GM23248 (cell line): ENCODE data around the gene LKAAEAR1. TPM values are rescaled to one million over a fixed set of nuclear protein-coding genes. Genes with fewer than 3 reads are reported as not detected.

ENCODE experiments used
- DNase-seq: peaks from one replicate; pipeline ENCODE4 v3.0.0-alpha.2; 2015
- H2AFZ ChIP-seq: fragments of 200-600 bp; sonication (generic); 2 replicates; pipeline ENCODE4 v1.6.1; 2016; ENCODE audit warnings: antibody characterized with exemption
- H3F3A ChIP-seq: fragments of 200-600 bp; sonication (generic); 2 replicates; pipeline ENCODE4 v1.6.1; 2016; ENCODE audit warnings: mild to moderate bottlenecking, antibody characterized with exemption, mixed run types; ENCODE audit not compliant: insufficient read depth
- H3K27ac ChIP-seq: fragments of 200-600 bp; sonication (generic); 2 replicates; pipeline ENCODE4 v1.5.1; 2016; ENCODE audit warnings: mild to moderate bottlenecking
- H3K27me3 ChIP-seq: fragments of 200-600 bp; sonication (generic); replicated peaks from 2 replicates; pipeline ENCODE4 v1.6.1; 2016; ENCODE audit warnings: mild to moderate bottlenecking; ENCODE audit not compliant: insufficient read depth
- H3K36me3 ChIP-seq: fragments of 200-600 bp; sonication (generic); 2 replicates; pipeline ENCODE4 v1.6.1; 2016; ENCODE audit warnings: low read depth, mild to moderate bottlenecking
- H3K4me1 ChIP-seq: fragments of 200-600 bp; sonication (generic); 2 replicates; pipeline ENCODE4 v1.6.1; 2016; ENCODE audit warnings: mild to moderate bottlenecking; ENCODE audit not compliant: insufficient read depth
- H3K4me2 ChIP-seq: fragments of 200-600 bp; sonication (generic); one replicate; pipeline ENCODE4 v1.6.1; 2016; ENCODE audit warnings: mild to moderate bottlenecking; ENCODE audit not compliant: unreplicated experiment
- H3K4me3 ChIP-seq: fragments of 200-600 bp; sonication (generic); 2 replicates; pipeline ENCODE4 v1.5.1; 2016; ENCODE audit warnings: mild to moderate bottlenecking
- H3K79me2 ChIP-seq: fragments of 200-600 bp; sonication (generic); 2 replicates; pipeline ENCODE4 v1.6.1; 2016; ENCODE audit warnings: mild to moderate bottlenecking; ENCODE audit not compliant: insufficient read depth
- H3K9ac ChIP-seq: fragments of 200-600 bp; sonication (generic); 2 replicates; pipeline ENCODE4 v1.6.1; 2016; ENCODE audit warnings: mild to moderate bottlenecking
- H3K9me2 ChIP-seq: fragments of 200-600 bp; sonication (generic); 2 replicates; pipeline ENCODE4 v1.6.1; 2016; ENCODE audit warnings: mixed run types, mild to moderate bottlenecking, moderate library complexity; ENCODE audit not compliant: insufficient read depth
- H3K9me3 ChIP-seq: fragments of 200-600 bp; sonication (generic); one replicate; pipeline ENCODE4 v1.6.1; 2017; ENCODE audit warnings: low read depth
- H4K20me1 ChIP-seq: fragments of 200-600 bp; sonication (generic); 2 replicates; pipeline ENCODE4 v1.6.0; 2016; ENCODE audit not compliant: insufficient read depth
- EZH2 ChIP-seq: fragments of 200-600 bp; sonication (generic); IDR thresholded peaks from 2 replicates; pipeline ENCODE4 v1.6.1; 2018; ENCODE audit warnings: antibody characterized with exemption, mild to moderate bottlenecking; ENCODE audit not compliant: insufficient read depth, poor library complexity, severe bottlenecking
- EZH2phosphoT487 ChIP-seq: fragments of 200-600 bp; sonication (generic); IDR thresholded peaks from 2 replicates; pipeline ENCODE4 v1.6.1; 2018; ENCODE audit warnings: antibody characterized with exemption, moderate library complexity, mild to moderate bottlenecking, low read depth; ENCODE audit not compliant: insufficient read depth
- WGBS, 2 experiments: methylation state at CpG; one replicate each; pipeline ENCODE4 v1.1.6; 2015 to 2017; ENCODE audit warnings: low lambda C conversion rate in 2 of 2, low coverage in 1 of 2; ENCODE audit errors: missing lambda C conversion rate in 2 of 2; 5-methylcytosine and 5-hydroxymethylcytosine counted together
- in situ Hi-C: fragments of 300-500 bp; cut with MboI; formaldehyde crosslinking; loops from 2 replicates; pipeline ENCODE4 v1.15.0; 2020
- polyA plus RNA-seq: library from polyadenylated mRNA; unstranded; fragments of >200 nt; fragmentation: Nextera tagmentation; extraction: Ambion mirVana; gene quantifications from 2 replicates; pipeline ENCODE4 v1.2.1, GENCODE V29; 2016
- total RNA-seq: library from RNA; depleted of rRNA; stranded (reverse); fragments of >200 nt; shearing (Covaris generic); gene quantifications from 2 replicates; pipeline ENCODE4 v1.2.3, GENCODE V29; 2014

LKAAEAR1 gene
- total and polyA plus RNA-seq, 2 experiments from 2014 or later, result 0.59 to 3.7 TPM

DNA sequence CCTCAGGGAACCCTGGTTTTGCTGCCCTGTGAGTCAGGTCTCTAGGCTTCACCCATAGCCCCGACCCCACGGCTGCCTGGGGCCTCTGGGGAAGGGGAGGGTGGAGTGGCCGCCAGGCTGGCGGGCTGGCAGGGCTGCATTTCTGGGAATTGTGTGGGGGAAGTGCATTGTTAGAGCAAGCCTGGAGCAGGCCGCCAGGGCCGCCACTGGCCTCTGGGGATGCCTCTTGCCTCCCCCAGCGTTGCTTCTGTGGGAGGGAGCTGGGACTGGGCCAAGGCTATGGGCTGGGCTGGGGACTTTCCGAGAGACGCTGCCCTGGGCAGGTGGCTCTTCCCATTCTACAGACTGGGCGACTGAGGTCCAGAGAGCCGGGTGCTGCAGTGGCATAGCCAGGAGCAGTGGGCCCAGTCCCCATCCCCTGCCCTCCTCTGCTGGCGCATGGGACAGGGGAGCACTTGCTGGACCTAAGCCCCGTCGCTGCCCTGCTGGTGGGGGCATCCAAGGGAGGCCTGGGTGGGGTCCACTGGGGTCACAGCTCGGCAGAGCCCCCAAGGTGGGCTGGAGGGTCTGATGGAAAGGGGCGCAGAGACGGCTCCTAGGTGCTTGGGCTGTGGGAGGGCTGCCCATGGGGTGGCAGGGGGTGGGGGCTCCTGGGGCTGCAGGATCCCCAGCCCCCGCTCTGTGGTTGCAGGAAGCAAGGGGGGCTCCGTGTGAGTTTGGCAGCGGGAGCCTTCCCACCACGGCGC, 28.1 kb downstream of the LKAAEAR1 start:
- no peak overlapping the region for H2AFZ ChIP-seq
- H3K4me2 ChIP-seq, result no peak overlapping the region
- WGBS, 2 experiments, result 53 to 57% methylated on average over 19 to 22 of the region's 22 CpGs
- H4K20me1 ChIP-seq, result no peaks in the 10 kb centered on the region
- H3K36me3 ChIP-seq, result no peaks in the 10 kb centered on the region
- H3K9me3 ChIP-seq, result no peaks in the 10 kb centered on the region
- H3K79me2 ChIP-seq, result no peaks in the 10 kb centered on the region
- H3F3A ChIP-seq, result no peaks in the 10 kb centered on the region
- no peaks in the 10 kb centered on the region for H3K27me3 ChIP-seq
- no peak overlapping the region for H3K9ac ChIP-seq
- in situ Hi-C loops, result no loop called here
- H3K4me1 ChIP-seq, result no peaks in the 10 kb centered on the region
- H3K9me2 ChIP-seq, result no peaks in the 10 kb centered on the region
- no peak overlapping the region for H3K4me3 ChIP-seq
- H3K27ac ChIP-seq, result no peak overlapping the region
- TF ChIP-seq EZH2phosphoT487 (no peak), EZH2 (no peak)
- DNase-seq, result no peak

DNA sequence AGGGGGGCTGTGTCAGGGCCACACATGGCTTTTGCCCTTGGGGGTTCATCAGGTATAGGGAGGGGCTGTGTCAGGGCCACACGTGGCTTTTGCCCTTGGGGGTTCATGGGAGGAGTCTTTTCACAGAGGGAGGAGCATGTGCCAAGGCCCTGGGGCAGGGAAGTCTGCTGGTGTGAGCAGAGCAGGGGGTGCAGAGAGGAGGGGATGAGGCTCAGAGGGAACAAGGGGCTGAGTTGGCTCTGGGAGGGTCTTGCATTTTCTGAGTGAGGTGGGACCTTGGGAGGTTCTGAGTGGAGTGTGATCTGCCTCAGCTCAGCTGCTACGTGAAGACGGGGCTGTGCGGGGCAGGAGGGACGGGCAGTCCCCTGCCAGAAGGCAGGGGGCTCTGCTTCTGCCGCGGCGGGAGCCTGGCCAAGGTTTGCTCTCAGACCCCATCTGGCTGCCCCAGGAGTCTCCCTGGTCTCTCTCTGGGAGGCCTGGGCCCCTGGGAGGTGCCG, 28.8 kb downstream of the LKAAEAR1 start:
- no peaks in the 10 kb centered on the region for H3K36me3 ChIP-seq
- H3K4me3 ChIP-seq, result no peak overlapping the region
- no peak overlapping the region for H3K9ac ChIP-seq
- no peaks in the 10 kb centered on the region for H3K4me1 ChIP-seq
- whole genome bisulfite sequencing, 2 experiments, result 81 to 83% methylated on average over 7 to 9 of the region's 9 CpGs
- no peak overlapping the region for H3K4me2 ChIP-seq
- in situ Hi-C loops, result no loop called here
- H4K20me1 ChIP-seq, result no peaks in the 10 kb centered on the region
- no peaks in the 10 kb centered on the region for H3K9me2 ChIP-seq
- DNase-seq, result no peak
- H3K27me3 ChIP-seq, result no peaks in the 10 kb centered on the region
- TF ChIP-seq EZH2 (no peak), EZH2phosphoT487 (no peak)
- H3F3A ChIP-seq, result no peaks in the 10 kb centered on the region
- H3K79me2 ChIP-seq, result no peaks in the 10 kb centered on the region
- no peak overlapping the region for H2AFZ ChIP-seq
- no peak overlapping the region for H3K27ac ChIP-seq
- H3K9me3 ChIP-seq, result no peaks in the 10 kb centered on the region

DNA sequence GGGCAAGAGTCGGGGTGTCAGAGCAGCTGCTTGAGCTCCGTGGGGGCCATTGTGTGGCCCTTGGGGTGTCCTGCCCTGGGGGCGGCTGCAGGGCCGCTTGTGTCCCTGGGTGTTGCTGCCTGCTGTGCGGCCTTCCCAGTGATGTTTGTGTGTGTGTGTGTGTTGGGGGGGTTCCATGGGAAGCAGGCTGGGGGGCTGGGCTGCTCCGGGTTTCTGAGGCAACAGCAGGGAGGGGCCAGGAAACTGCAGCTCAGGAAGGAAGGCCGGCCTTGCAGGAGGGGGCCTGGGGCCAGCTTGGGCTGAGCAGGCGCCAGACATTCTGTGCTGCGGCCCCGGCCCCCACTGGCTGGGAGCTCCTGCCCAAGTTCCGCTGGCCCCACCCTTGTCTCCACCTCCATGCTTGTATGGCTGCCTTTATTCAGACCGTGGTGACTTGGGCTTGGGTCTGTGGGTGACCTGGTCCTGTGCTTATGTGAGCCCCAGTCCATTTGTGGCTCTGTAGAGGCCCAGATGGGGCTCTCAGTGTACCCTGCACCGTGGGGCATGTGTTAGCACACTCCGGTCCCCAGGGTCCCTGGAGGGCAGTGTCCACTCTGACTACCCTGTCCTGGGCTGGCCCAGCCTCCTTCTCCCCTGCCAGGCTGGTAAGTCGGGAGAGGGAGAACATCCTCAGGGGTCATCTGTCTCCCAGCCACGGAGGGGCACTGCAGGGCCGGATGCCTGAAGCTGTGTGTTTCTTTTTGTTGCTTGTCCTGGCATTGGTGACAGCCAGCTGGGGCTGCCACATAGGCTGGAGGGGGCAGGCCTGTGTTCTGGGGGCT, 30.1 kb downstream of the LKAAEAR1 start:
- no peaks in the 10 kb centered on the region for H3K79me2 ChIP-seq
- H3K4me3 ChIP-seq, result no peak overlapping the region
- no peaks in the 10 kb centered on the region for H3K9me3 ChIP-seq
- in situ Hi-C loops, result no loop called here
- DNase-seq, result no peak
- no peaks in the 10 kb centered on the region for H3K27me3 ChIP-seq
- no peak overlapping the region for H3K9ac ChIP-seq
- 42 to 44% methylated on average over 16 to 17 of the region's 17 CpGs for WGBS, 2 experiments
- no peak overlapping the region for H3K4me2 ChIP-seq
- no peak overlapping the region for H3K27ac ChIP-seq
- H2AFZ ChIP-seq, result no peak overlapping the region
- no peaks in the 10 kb centered on the region for H3F3A ChIP-seq
- H3K9me2 ChIP-seq, result no peaks in the 10 kb centered on the region
- TF ChIP-seq EZH2phosphoT487 (no peak), EZH2 (no peak)
- H3K4me1 ChIP-seq, result no peaks in the 10 kb centered on the region
- no peaks in the 10 kb centered on the region for H4K20me1 ChIP-seq
- no peaks in the 10 kb centered on the region for H3K36me3 ChIP-seq

DNA sequence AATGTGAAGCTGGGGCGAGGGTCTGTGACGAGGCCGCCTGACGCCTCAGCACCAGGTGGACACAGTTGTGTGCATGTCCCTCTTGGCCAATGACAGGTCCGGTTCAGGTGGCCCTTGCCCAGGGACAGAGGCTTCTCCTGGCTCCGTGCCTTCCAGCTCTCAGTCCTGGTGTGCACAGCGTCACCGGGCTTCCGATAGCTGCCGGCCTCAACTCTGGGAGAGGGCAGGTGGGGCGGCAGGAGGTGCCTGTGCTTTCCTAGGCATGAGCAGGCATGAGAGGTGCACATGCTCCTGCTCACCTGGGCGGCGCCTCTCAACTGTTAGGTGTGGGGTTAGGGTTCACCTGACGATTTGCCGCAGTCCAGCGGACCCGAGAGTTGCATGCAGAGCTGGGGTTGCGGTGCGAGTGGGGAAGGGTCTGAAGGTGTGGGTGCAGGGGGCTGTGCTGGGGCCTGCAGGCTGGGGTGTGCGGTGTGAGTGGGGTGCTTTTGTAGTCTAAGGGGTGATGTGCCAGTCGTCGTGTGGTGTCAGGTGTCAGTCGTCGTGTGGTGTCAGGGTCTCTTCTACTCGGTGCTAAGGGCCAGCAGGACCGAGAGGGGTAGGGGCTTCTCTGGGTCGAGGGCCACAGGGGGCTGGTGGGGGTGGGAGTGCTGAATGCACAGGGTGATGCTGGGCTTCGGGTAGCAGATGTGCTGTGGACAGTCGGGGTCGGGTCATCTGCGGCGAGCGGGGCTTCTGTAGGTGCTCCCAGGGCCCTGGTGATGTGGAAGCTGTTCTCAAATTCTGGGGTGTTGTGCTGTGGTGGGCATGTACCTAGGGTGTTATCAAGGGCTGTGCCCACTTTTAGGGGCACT, 31.0 kb downstream of the LKAAEAR1 start:
- H3K27me3 ChIP-seq, result no peaks in the 10 kb centered on the region
- no peak overlapping the region for H3K9ac ChIP-seq
- no peak overlapping the region for H3K4me3 ChIP-seq
- H3K27ac ChIP-seq, result no peak overlapping the region
- WGBS, 2 experiments, result 81 to 82% methylated on average over 28 to 33 of the region's 33 CpGs
- no peaks in the 10 kb centered on the region for H3K4me1 ChIP-seq
- H3K4me2 ChIP-seq, result no peak overlapping the region
- H3K79me2 ChIP-seq, result no peaks in the 10 kb centered on the region
- H2AFZ ChIP-seq, result no peak overlapping the region
- DNase-seq, result no peak
- no peaks in the 10 kb centered on the region for H3F3A ChIP-seq
- no peaks in the 10 kb centered on the region for H3K9me3 ChIP-seq
- in situ Hi-C loops, result no loop called here
- TF ChIP-seq EZH2phosphoT487 (no peak), EZH2 (no peak)
- no peaks in the 10 kb centered on the region for H4K20me1 ChIP-seq
- no peaks in the 10 kb centered on the region for H3K9me2 ChIP-seq
- H3K36me3 ChIP-seq, result no peaks in the 10 kb centered on the region
